HG02884 (cell line): ENCODE measurements around the gene TMPRSS9.

Source experiments
- ATAC-seq: cut with Tn5 transposase; IDR thresholded peaks from one replicate; pipeline ENCODE4 v1.9.1; 2021; ENCODE audit warnings: mild to moderate bottlenecking, moderate library complexity; ENCODE audit not compliant: unreplicated experiment

The TMPRSS9 gene

GRCh38 chr19:2358548-2359173 lies 1.4 kb upstream of the TMPRSS9 start:
- ATAC-seq: no peak

- ATAC-seq: no peak
Observed at GRCh38 chr19:2360833-2361232, 768 bp downstream of the TMPRSS9 start.

GRCh38 chr19:2361246-2362045 lies 1.4 kb downstream of the TMPRSS9 start:
- no peak for ATAC-seq

GRCh38 chr19:2362046-2362969 lies 2.2 kb downstream of the TMPRSS9 start:
- no peak for ATAC-seq

- ATAC-seq: no peak
Observed at GRCh38 chr19:2362970-2363300, 2.9 kb downstream of the TMPRSS9 start.

GRCh38 chr19:2363419-2363818 lies 3.4 kb downstream of the TMPRSS9 start:
- no peak for ATAC-seq

GRCh38 chr19:2365201-2365970 lies 5.3 kb downstream of the TMPRSS9 start:
- no peak for ATAC-seq

- ATAC-seq: no peak
Observed at GRCh38 chr19:2371656-2372055, 11.6 kb downstream of the TMPRSS9 start.

GRCh38 chr19:2372076-2372612 lies 12.1 kb downstream of the TMPRSS9 start:
- ATAC-seq: no peak

- ATAC-seq: no peak
Observed at GRCh38 chr19:2374808-2375207, 14.7 kb downstream of the TMPRSS9 start.

GRCh38 chr19:2375353-2376121 lies 15.5 kb downstream of the TMPRSS9 start:
- ATAC-seq: no peak

- no peak for ATAC-seq
Observed at GRCh38 chr19:2376784-2377519, 16.9 kb downstream of the TMPRSS9 start.

GRCh38 chr19:2380567-2380966 lies 20.5 kb downstream of the TMPRSS9 start:
- ATAC-seq: no peak

GRCh38 chr19:2381148-2381820 lies 21.2 kb downstream of the TMPRSS9 start:
- no peak for ATAC-seq

GRCh38 chr19:2382530-2383222 lies 22.6 kb downstream of the TMPRSS9 start:
- no peak for ATAC-seq

- ATAC-seq: no peak
Observed at GRCh38 chr19:2385053-2385721, 25.1 kb downstream of the TMPRSS9 start.
